Measurements from ENCODE around the gene TPTE2. TPM values are rescaled to one million over a fixed set of nuclear protein-coding genes. Genes with fewer than 3 reads are reported as not detected.
A peak's percentile ranks its signal among the peaks of the same experiment; 100 is the strongest.

The TPTE2 gene
- total RNA-seq, 4 donors from 2014 or later, result not detected

- DNase-seq, result no peak
- intact Hi-C loops (cut with DNase I), result no loop called here
- H3K4me3 ChIP-seq (replicated peaks in 1 of 3), result no peak overlapping the region
- no peaks in the 10 kb centered on the region for H3K36me3 ChIP-seq
- H3K27me3 ChIP-seq, result no peaks in the 10 kb centered on the region
- peaks cover 0 to 5% of the 10 kb centered on the region in 2 donors for H3K4me1 ChIP-seq
- TF ChIP-seq CTCF (IDR thresholded peaks at IDR 0.05), result no peak
- TF ChIP-seq POLR2A (IDR thresholded peaks at IDR 0.05), result no peak
- no peak overlapping the region for H3K27ac ChIP-seq
- H3K9me3 ChIP-seq, result no peaks in the 10 kb centered on the region
- WGBS, 2 donors, result 86 to 97% methylated on average over 5 to 6 of the region's 6 CpGs
Observed at GRCh38 chr13:19604306-19604705, 43.0 kb upstream of the TPTE2 start.

- H3K4me1 ChIP-seq, result peaks cover 0 to 5% of the 10 kb centered on the region in 2 donors
- 0 to 6% methylated on average over 4 to 19 of the region's 108 CpGs for WGBS, 2 donors
Observed at GRCh38 chr13:19601749-19602725, 40.7 kb upstream of the TPTE2 start.

GRCh38 chr13:19597523-19597922 is 36.2 kb upstream of the TPTE2 start:
- peaks cover 0 to 4% of the 10 kb centered on the region in 2 donors for H3K4me1 ChIP-seq

More at GRCh38 chr13:19601749-19602725, 40.7 kb upstream of the TPTE2 start:
- Histone ChIP-seq H3K36me3 (no peaks in the 10 kb centered on the region), H3K4me3 (replicated peaks in 1 of 3) (peak overlapping the region; percentile 20 to 45 (median 22)), H3K27me3 (no peaks in the 10 kb centered on the region), H3K9me3 (no peaks in the 10 kb centered on the region), H3K27ac (no peak overlapping the region)
- peak in 1 of 6 experiments; percentile 32 for TF ChIP-seq CTCF (IDR thresholded peaks at IDR 0.05)
- no peak for TF ChIP-seq POLR2A (IDR thresholded peaks at IDR 0.05)
- intact Hi-C loops (cut with DNase I), result no loop called here
- DNase-seq, result peak; percentile 21 to 28

GRCh38 chr13:19596960-19597361 is 35.6 kb upstream of the TPTE2 start:
- no peak for DNase-seq
- Histone ChIP-seq H3K4me3 (replicated peaks in 1 of 3) (no peak overlapping the region), H3K9me3 (no peaks in the 10 kb centered on the region), H3K36me3 (no peaks in the 10 kb centered on the region), H3K27me3 (no peaks in the 10 kb centered on the region), H3K4me1 (no peaks in the 10 kb centered on the region), H3K27ac (no peak overlapping the region)
- no peak for TF ChIP-seq CTCF (IDR thresholded peaks at IDR 0.05)
- TF ChIP-seq POLR2A (IDR thresholded peaks at IDR 0.05), result no peak
- intact Hi-C loops (cut with DNase I), result no loop called here
- 91 to 93% methylated on average over 6 of the region's 6 CpGs for WGBS, 2 donors

More at GRCh38 chr13:19597523-19597922, 36.2 kb upstream of the TPTE2 start:
- no peaks in the 10 kb centered on the region for H3K27me3 ChIP-seq
- no peak overlapping the region for H3K27ac ChIP-seq
- no peak for TF ChIP-seq CTCF (IDR thresholded peaks at IDR 0.05)
- TF ChIP-seq POLR2A (IDR thresholded peaks at IDR 0.05), result no peak
- no peaks in the 10 kb centered on the region for H3K36me3 ChIP-seq
- H3K4me3 ChIP-seq (replicated peaks in 1 of 3), result no peak overlapping the region
- no peak for DNase-seq
- intact Hi-C loops (cut with DNase I), result no loop called here
- no peaks in the 10 kb centered on the region for H3K9me3 ChIP-seq
- WGBS, 2 donors, result 85 to 94% methylated on average over 5 of the region's 5 CpGs

- Histone ChIP-seq H3K27me3 (no peaks in the 10 kb centered on the region), H3K4me1 (no peaks in the 10 kb centered on the region), H3K9me3 (no peaks in the 10 kb centered on the region), H3K36me3 (no peaks in the 10 kb centered on the region), H3K4me3 (replicated peaks in 1 of 3) (no peak overlapping the region), H3K27ac (no peak overlapping the region)
- 96 to 100% methylated on average over 3 of the region's 3 CpGs for WGBS, 2 donors
- DNase-seq, result no peak
- TF ChIP-seq POLR2A (IDR thresholded peaks at IDR 0.05) (no peak), CTCF (IDR thresholded peaks at IDR 0.05) (no peak)
- intact Hi-C loops (cut with DNase I), result no loop called here
Observed at GRCh38 chr13:19596086-19596485, 34.8 kb upstream of the TPTE2 start.
